Astrocyte (in vitro differentiated cells and primary cell): ENCODE measurements around the gene TGIF2. TPM values are rescaled to one million over a fixed set of nuclear protein-coding genes. Genes with fewer than 3 reads are reported as not detected.
A peak's percentile ranks its signal among the peaks of the same experiment; 100 is the strongest.

Experiments used
- DNase-seq: peaks from one replicate; pipeline ENCODE4 v3.0.0-alpha.2; 2010; ENCODE audit warnings: low read depth
- FAIRE-seq: peaks from 2 replicates; lab custom pipeline; 2011; peaks lifted over from hg19 to GRCh38; lab: Jason Lieb, UNC
- H2AFZ ChIP-seq: 2 replicates; pipeline ENCODE4 v1.6.0; 2012; ENCODE audit warnings: low read depth, low read length, inconsistent platforms
- H3K27ac ChIP-seq: 2 replicates; pipeline ENCODE4 v1.5.1; 2011; ENCODE audit warnings: low read depth, low read length, inconsistent platforms
- H3K27me3 ChIP-seq: 2 replicates; pipeline ENCODE4 v1.6.0; 2011; ENCODE audit warnings: low read length, inconsistent platforms; ENCODE audit not compliant: insufficient read depth
- H3K36me3 ChIP-seq: 2 replicates; pipeline ENCODE4 v1.5.1; 2011; ENCODE audit warnings: low read length, inconsistent platforms; ENCODE audit not compliant: insufficient read depth
- H3K4me1 ChIP-seq: 2 replicates; pipeline ENCODE4 v1.5.1; 2011; ENCODE audit warnings: low read length, inconsistent platforms; ENCODE audit not compliant: insufficient read depth
- H3K4me2 ChIP-seq: 2 replicates; pipeline ENCODE4 v1.6.0; 2012; ENCODE audit warnings: low read length, inconsistent platforms
- H3K4me3 ChIP-seq: 2 replicates; pipeline ENCODE4 v1.5.1; 2011; ENCODE audit warnings: low read depth, mild to moderate bottlenecking, low read length, inconsistent platforms; ENCODE audit not compliant: insufficient read depth
- H3K79me2 ChIP-seq: 2 replicates; pipeline ENCODE4 v1.6.0; 2012; ENCODE audit warnings: mild to moderate bottlenecking, low read length, inconsistent platforms; ENCODE audit not compliant: insufficient read depth
- H3K9ac ChIP-seq: 2 replicates; pipeline ENCODE4 v1.6.0; 2012; ENCODE audit warnings: mild to moderate bottlenecking, low read length, inconsistent platforms
- H3K9me3 ChIP-seq: 2 replicates; pipeline ENCODE4 v1.5.1; 2012; ENCODE audit warnings: low read depth, mild to moderate bottlenecking, low read length, inconsistent platforms; ENCODE audit not compliant: insufficient read depth
- H4K20me1 ChIP-seq: 2 replicates; pipeline ENCODE4 v1.6.0; 2012; ENCODE audit warnings: low read length, inconsistent platforms; ENCODE audit not compliant: insufficient read depth
- H3K27ac Mint-ChIP-seq: one replicate; pipeline ENCODE4 v1.8.0; 2021; ENCODE audit warnings: mild to moderate bottlenecking, mixed read lengths; ENCODE audit not compliant: unreplicated experiment
- H3K27me3 Mint-ChIP-seq: one replicate; pipeline ENCODE4 v1.8.0; 2021; ENCODE audit warnings: low read depth, mixed read lengths; ENCODE audit not compliant: unreplicated experiment
- H3K36me3 Mint-ChIP-seq: one replicate; pipeline ENCODE4 v1.8.0; 2021; ENCODE audit warnings: low read depth, mixed read lengths; ENCODE audit not compliant: unreplicated experiment
- H3K4me1 Mint-ChIP-seq: one replicate; pipeline ENCODE4 v1.8.0; 2021; ENCODE audit warnings: low read depth, mixed read lengths; ENCODE audit not compliant: unreplicated experiment
- H3K4me3 Mint-ChIP-seq: one replicate; pipeline ENCODE4 v1.8.0; 2021; ENCODE audit warnings: mild to moderate bottlenecking, moderate library complexity, mixed read lengths; ENCODE audit not compliant: unreplicated experiment
- H3K9me3 Mint-ChIP-seq: one replicate; pipeline ENCODE4 v1.8.0; 2021; ENCODE audit warnings: mild to moderate bottlenecking, mixed read lengths; ENCODE audit not compliant: unreplicated experiment
- CTCF ChIP-seq: IDR thresholded peaks from 2 replicates; pipeline ENCODE4 v1.5.1; 2011; ENCODE audit warnings: low read depth, mild to moderate bottlenecking, inconsistent platforms, low read length, moderate library complexity; ENCODE audit not compliant: insufficient read depth
- EZH2 ChIP-seq: IDR thresholded peaks from 2 replicates; pipeline ENCODE4 v1.6.1; 2012; ENCODE audit warnings: mild to moderate bottlenecking, low read length, inconsistent platforms; ENCODE audit not compliant: insufficient read depth
- total RNA-seq: library from RNA; stranded (reverse); gene quantifications from 2 replicates; pipeline ENCODE4 v1.2.1, GENCODE V29; 2021

Gene TGIF2
- total RNA-seq, 1 donor from 2014 or later = 24.4 TPM

DNA sequence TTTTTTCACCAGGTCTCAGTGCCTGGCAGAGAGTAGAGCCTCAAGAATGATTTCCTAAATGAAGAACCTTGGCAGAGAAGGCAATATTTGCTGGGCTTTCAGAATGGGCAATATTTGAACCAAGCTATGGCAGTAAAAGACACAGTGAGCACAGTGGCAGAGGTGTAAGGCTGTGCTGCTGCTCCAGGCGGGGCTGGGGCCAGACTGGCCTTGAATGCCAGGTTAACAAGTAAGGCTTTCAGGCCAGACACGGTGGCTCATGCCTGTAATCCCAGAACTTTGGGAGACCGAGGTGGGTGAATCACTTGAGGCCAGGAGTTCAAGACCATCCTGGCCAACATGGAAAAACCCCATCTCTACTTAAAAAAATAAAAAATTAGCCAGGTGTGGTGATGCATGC lies 40.6 kb upstream of the TGIF2 start:
- Histone ChIP-seq H3K79me2 (no peaks in the 10 kb centered on the region), H3K4me1 (no peaks in the 10 kb centered on the region), H4K20me1 (peaks cover 15% of the 10 kb centered on the region), H3K36me3 (peaks cover 16% of the 10 kb centered on the region), H3K9ac (no peak overlapping the region), H3K9me3 (no peaks in the 10 kb centered on the region), H3K4me2 (no peak overlapping the region), H3K27ac (no peak overlapping the region), H3K4me3 (no peak overlapping the region), H2AFZ (no peak overlapping the region), H3K27me3 (no peaks in the 10 kb centered on the region)
- Mint-ChIP-seq H3K36me3 (peaks cover 8% of the 10 kb centered on the region), H3K27ac (no peak overlapping the region), H3K9me3 (no peaks in the 10 kb centered on the region), H3K27me3 (no peaks in the 10 kb centered on the region), H3K4me1 (no peaks in the 10 kb centered on the region), H3K4me3 (no peak overlapping the region)
- TF ChIP-seq EZH2 (no peak), CTCF (no peak)
- DNase-seq (no peak), FAIRE-seq (no peak)

- DNase-seq (peak; percentile 49), FAIRE-seq (no peak)
- H3K36me3 Mint-ChIP-seq = no peaks in the 10 kb centered on the region
- no peaks in the 10 kb centered on the region for H3K27me3 Mint-ChIP-seq
- Histone ChIP-seq H3K36me3 (no peaks in the 10 kb centered on the region), H3K4me3 (no peak overlapping the region), H3K4me1 (peaks cover 22% of the 10 kb centered on the region), H2AFZ (no peak overlapping the region), H3K9ac (no peak overlapping the region), H4K20me1 (peaks cover 17% of the 10 kb centered on the region), H3K27me3 (no peaks in the 10 kb centered on the region), H3K4me2 (peak overlapping the region; percentile 38), H3K79me2 (peaks cover 27% of the 10 kb centered on the region), H3K9me3 (no peaks in the 10 kb centered on the region), H3K27ac (no peak overlapping the region)
- no peak overlapping the region for H3K27ac Mint-ChIP-seq
- TF ChIP-seq CTCF (no peak), EZH2 (no peak)
- H3K4me3 Mint-ChIP-seq = no peak overlapping the region
- peaks cover 11% of the 10 kb centered on the region for H3K4me1 Mint-ChIP-seq
- no peaks in the 10 kb centered on the region for H3K9me3 Mint-ChIP-seq
Measured at GRCh38 chr20:36538026-36538722, 35.2 kb upstream of the TGIF2 start.

- Histone ChIP-seq H3K4me3 (peak overlapping the region; percentile 86), H3K27me3 (no peaks in the 10 kb centered on the region), H3K36me3 (no peaks in the 10 kb centered on the region), H4K20me1 (peaks cover 42% of the 10 kb centered on the region), H3K9me3 (no peaks in the 10 kb centered on the region), H3K9ac (peak overlapping the region; percentile 96), H2AFZ (peak overlapping the region; percentile 71), H3K4me2 (peak overlapping the region; percentile 99), H3K27ac (peak overlapping the region; percentile 75), H3K4me1 (peaks cover 40% of the 10 kb centered on the region), H3K79me2 (peaks cover 49% of the 10 kb centered on the region)
- peak overlapping the region; percentile 75 for H3K4me3 Mint-ChIP-seq
- TF ChIP-seq EZH2 (no peak), CTCF (no peak)
- H3K27ac Mint-ChIP-seq = no peak overlapping the region
- H3K4me1 Mint-ChIP-seq = peaks cover 28% of the 10 kb centered on the region
- no peaks in the 10 kb centered on the region for H3K27me3 Mint-ChIP-seq
- no peak for FAIRE-seq
- no peaks in the 10 kb centered on the region for H3K9me3 Mint-ChIP-seq
- no peak for DNase-seq
- peaks cover 11% of the 10 kb centered on the region for H3K36me3 Mint-ChIP-seq
Measured at GRCh38 chr20:36540551-36541211, 32.7 kb upstream of the TGIF2 start.
